ENCODE measurements around the gene TXN.
"Not testable (repeated sequence)": the region's sequence is repeated elsewhere in the genome, so short reads cannot be mapped to it uniquely, and the experiment has no call there.

Gene TXN

DNA sequence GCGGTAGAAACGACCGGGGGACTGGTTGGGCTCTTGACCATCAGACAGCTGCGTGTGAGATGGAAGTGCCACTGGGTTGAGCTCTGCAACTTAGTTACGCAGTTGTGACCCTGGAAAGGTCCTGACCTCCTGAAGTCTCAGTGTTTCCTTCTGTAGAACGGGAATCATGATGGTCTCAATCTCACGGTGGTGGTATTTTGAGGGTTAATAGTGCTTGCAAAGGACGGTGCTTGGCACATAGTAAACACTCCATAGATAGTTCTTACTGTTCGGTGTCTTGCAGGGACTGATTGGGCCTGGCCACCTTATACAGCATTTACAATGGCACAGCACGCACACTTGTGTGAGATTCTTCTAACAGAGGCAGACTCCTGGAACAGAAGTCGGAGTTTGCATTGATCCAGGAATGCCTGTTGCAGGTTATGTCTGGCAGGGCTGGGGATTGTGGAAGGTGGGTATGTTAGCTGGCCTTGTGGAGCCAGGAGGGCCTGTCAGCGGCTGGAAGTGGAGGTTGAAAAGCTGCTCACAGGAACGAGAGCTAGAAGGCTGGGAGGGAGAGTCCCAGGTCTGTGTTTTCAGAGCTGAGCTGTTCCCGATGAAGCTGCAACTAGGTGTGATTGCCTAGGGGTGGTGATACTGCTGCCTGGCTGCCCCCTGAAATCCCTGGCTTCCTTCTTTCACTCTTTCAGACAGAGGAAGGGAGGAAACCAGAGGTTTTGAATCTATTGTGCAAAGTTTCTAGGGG lies 962 bp upstream of the TXN start:
- DNase-seq (ENCODE audit: low read depth in 3 of 3, low spot score in 1 of 3): no peak

DNA sequence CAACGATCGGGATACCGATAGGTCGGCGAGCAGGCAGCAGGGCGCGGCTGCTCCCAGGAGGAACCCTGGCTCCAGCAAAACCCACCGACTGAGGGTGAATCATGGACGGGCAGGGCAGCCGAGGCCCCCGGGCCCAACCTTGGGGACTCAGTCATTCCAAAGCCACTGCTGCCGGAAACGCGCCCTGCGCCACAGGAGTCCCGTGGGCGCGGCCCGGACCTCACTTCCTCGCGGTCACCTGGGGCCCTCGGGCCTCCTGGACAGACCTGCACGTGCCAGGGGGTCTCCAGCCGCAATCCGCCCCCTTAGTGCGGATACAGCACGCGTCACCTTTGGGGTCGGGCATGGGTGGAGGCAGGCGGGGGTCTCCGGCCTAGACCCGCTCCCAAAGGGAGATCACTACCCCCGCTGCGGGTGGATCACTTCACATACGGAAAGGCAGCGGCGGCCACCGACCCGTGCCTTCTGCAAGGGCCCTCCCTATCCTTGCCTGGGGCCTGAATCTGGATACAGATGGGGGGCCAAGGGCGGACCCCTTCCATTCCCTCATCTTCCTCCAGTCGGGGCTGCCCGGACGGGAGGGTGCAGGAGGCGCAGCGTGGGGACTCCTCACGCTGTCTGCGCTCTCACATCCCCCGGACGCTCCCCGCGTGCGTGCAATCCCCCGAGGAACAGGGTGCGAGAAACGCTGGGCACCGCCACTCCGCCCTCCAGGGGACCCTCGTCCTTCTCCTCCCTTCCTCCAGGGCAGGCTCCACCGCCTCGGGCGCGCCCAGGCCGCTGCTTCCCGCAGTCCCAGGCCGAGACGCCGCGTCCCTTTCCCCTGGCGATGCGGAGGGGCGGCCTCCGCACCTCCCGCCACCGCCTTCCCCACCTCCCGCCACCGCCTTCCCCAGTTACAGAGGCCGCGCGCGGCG lies 586 bp downstream of the TXN start:
- DNase-seq (ENCODE audit: low read depth in 3 of 3, low spot score in 1 of 3): peak in 2 of 3 donors; percentile 2 to 31

DNA sequence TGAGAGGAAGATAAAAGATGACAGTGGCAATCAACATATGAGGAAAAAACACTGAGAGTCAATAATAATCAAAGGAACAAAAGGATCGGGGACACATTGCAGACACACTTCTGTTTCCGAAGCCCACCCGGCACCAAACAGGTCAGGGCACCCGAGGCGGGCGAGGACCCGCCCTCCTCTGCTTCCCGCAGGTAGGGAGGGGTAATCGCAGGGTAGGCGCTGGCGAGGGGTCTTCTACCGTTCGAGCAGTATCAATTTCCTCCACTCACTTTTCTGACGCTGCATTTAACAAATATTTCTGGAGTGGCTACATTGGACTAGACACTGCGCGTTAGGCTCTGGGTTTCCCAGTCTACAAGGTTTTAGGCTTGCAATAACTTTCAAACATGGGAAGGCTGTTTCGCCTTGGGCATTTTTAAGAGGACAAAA lies 1.3 kb downstream of the TXN start:
- DNase-seq (ENCODE audit: low read depth in 3 of 3, low spot score in 1 of 3): no peak

DNA sequence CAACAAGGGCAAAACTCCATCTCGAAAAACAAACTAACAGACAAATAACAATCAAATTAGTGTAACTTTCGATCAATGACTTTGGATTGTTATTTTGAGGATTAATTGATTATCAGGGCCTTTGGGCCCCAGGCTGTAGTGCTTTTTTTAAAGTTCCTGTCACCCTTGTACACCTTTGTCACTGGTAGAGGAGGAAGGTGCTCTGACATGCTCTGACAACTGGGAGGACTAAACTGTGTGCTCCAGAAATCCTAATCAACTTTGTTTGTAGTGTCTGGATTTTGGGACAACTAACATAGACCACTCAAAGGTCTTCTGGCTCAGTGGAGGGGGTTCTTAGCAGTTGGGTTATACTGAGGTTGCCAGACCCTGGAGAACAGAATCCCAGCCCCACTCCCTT lies 1.8 kb downstream of the TXN start:
- no peak for DNase-seq (ENCODE audit: low read depth in 3 of 3, low spot score in 1 of 3)

DNA sequence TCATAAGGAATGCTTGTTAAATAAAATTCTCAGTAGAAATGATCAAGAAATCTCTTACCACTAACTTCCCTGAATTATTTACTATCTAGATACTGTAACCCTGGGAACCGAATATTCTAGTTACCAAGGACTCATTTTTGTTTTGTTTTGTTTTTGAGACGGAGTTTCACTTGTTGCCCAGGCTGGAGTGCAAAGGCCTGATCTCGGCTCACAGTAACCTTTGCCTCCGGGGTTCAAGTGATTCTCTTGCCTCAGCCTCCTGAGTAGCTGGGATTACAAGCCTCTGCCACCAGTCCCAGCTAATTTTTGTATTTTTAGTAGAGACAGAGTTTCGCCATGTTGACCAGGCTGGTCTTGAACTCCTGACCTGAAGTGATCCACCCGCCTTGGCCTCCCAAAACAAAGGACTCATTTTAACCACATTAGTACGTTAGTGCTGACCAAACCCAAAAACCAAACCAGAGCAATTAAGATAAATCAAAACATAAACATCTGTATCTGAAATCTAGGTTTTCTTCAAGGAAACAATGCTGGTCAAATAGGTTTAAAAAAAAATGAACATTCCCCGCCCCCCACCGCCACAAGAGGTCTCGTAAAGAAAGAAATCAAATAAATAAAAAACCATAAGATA lies 3.7 kb downstream of the TXN start:
- no peak for DNase-seq (ENCODE audit: low read depth in 3 of 3, low spot score in 1 of 3)

DNA sequence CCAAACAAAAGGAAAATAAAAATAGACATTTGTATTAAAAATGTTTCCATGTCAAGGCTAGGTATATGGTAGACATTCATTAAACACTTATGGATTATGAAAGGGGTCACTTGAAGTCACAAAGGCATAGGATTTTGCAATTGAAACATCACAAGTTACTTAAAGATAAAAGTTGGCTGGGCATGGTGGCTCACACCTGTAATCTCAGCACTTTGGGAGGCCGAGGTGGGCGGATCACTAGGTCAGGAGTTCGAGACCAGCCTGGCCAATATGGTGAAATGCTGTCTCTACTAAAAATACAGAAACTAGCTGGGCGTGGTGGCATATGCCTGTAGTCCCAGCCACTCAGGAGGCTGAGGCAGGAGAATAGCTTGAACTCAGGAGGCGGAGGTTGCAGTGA lies 4.5 kb downstream of the TXN start:
- not testable (repeated sequence) for DNase-seq (ENCODE audit: low read depth in 3 of 3, low spot score in 1 of 3)

GRCh38 chr9:110251212-110251611 lies 5.1 kb downstream of the TXN start:
- DNase-seq (ENCODE audit: low read depth in 3 of 3, low spot score in 1 of 3): no peak

GRCh38 chr9:110249603-110250002 lies 6.7 kb downstream of the TXN start:
- DNase-seq (ENCODE audit: low read depth in 3 of 3, low spot score in 1 of 3): no peak

GRCh38 chr9:110248361-110248760 lies 7.9 kb downstream of the TXN start:
- DNase-seq (ENCODE audit: low read depth in 3 of 3, low spot score in 1 of 3): no peak

- DNase-seq (ENCODE audit: low read depth in 3 of 3, low spot score in 1 of 3): no peak
These were observed 10.1 kb downstream of the TXN start for GRCh38 chr9:110246214-110246613.

GRCh38 chr9:110244616-110245015 lies 11.7 kb downstream of the TXN start:
- DNase-seq (ENCODE audit: low read depth in 3 of 3, low spot score in 1 of 3): no peak

DNA sequence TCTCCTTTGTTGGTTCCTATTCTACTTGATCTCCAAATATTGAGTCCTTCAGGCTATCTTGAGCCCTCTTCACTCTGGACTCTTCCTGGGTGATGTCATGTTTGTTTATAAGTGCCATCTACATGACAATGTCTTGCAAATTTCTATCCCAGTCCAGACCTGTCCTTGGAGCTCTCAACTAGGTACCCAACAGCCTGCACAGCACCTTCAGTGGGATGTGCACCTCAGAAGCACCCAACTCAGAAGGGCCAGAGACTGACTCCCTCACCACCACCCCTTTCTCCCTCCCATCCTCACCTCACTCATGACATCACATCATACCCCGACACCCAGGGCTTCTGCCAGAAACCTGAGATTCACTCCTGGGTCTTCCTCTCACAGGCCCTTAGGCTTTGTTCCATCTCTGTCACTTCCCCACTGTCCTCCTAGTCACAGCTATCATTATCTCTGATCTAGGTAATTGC lies 14.4 kb downstream of the TXN start:
- no peak for DNase-seq (ENCODE audit: low read depth in 3 of 3, low spot score in 1 of 3)

DNA sequence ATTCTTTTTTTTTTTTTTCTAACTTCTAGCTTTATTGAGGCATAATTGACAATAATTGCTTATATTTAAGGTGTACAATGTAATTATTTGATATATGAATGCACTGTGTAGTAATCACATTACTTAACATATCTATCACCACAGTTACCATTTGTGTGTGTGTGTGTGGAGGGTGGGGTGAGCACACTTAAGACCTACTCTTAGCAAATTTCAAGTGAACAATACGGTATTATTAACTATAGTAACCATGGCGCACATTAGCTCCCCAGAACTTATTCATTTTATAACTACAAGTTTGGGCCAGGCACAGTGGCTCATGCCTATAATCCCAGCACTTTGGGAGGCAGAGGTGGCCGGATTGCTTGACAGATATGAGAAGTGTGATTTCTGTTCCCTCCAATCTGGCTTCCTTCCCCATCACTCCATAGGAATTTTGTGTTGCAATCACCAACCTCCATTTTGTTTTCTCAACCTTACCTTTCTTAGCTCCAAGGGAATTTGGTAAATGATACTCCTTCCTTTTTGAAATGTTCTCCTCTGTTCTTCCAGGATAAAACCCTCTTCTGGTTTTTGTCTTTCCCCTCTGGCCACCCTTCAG lies 14.9 kb downstream of the TXN start:
- no peak for DNase-seq (ENCODE audit: low read depth in 3 of 3, low spot score in 1 of 3)

- DNase-seq (ENCODE audit: low read depth in 3 of 3, low spot score in 1 of 3): no peak
These were observed 16.1 kb downstream of the TXN start for GRCh38 chr9:110240198-110240597.

- no peak for DNase-seq (ENCODE audit: low read depth in 3 of 3, low spot score in 1 of 3)
These were observed 28.0 kb downstream of the TXN start for GRCh38 chr9:110228321-110228720.

GRCh38 chr9:110224583-110224982 lies 31.7 kb downstream of the TXN start:
- no peak for DNase-seq (ENCODE audit: low read depth in 3 of 3, low spot score in 1 of 3)

GRCh38 chr9:110220809-110221208 lies 35.5 kb downstream of the TXN start:
- no peak for DNase-seq (ENCODE audit: low read depth in 3 of 3, low spot score in 1 of 3)

DNA sequence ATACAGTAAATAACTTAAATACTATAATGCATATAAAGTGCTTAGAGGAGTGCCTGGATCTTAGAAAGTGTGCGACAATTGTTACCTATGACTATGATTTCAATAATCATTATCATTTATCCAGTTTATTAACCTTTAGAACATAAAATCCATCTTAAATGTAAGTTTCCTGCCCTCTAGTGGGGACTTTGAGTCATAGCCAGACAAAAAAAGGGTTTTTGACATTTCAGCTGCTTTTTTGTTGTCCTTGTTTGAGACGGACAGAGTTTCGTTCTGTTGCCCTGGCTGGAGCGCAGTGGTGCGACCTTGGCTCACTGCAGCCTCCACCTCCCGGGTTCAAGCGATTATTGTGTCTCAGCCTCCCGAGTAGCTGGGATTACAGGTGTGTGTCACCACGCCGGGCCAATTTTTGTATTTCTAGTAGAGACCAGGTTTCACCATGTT lies 38.6 kb downstream of the TXN start:
- no peak for DNase-seq (ENCODE audit: low read depth in 3 of 3, low spot score in 1 of 3)

- no peak for DNase-seq (ENCODE audit: low read depth in 3 of 3, low spot score in 1 of 3)
These were observed 41.5 kb downstream of the TXN start for GRCh38 chr9:110214586-110215355.

DNA sequence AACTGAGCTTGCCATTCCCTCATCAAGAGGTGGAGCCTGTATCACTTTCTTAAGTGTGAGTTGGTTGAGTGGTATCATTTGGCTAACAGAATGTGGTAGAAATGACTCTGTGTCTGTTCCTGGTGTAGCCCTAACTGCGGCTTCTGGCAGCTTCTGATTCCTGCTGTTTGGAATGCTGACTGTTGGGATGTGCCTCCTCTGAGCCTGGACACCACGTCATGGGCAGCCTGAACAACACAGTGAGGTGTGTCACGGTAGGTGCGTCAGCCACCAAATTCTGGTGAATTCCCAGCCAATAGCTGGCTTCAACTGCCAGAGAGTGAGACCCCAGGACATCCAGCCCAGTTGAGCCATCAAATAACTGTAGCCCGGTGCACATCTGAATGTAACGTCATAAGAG lies 42.2 kb downstream of the TXN start:
- DNase-seq (ENCODE audit: low read depth in 3 of 3, low spot score in 1 of 3): no peak
